Gastrocnemius medialis (tissue), 4 donors: ENCODE results near the gene WDR49.

Source experiments
- CTCF ChIP-seq, 5 experiments: fragments of 450-650 bp in 3 of 5; fragments of 200-600 bp in 2 of 5; sonication (generic) in 2 of 5; IDR thresholded peaks in 4 of 5; conservative IDR thresholded peaks in 1 of 5; 1 replicate in 4 of 5; 2 replicates in 1 of 5; pipeline ENCODE4 v1.5.1; 2016 to 2019; ENCODE audit warnings: antibody characterized with exemption in 5 of 5, mild to moderate bottlenecking in 3 of 5, moderate library complexity in 3 of 5
- POLR2A ChIP-seq, 2 donors: fragments of 450-650 bp; IDR thresholded peaks; one replicate each; pipeline ENCODE4 v1.6.1; 2017; ENCODE audit warnings: antibody characterized with exemption in 2 of 2, mild to moderate bottlenecking in 2 of 2, moderate library complexity in 2 of 2

DNA sequence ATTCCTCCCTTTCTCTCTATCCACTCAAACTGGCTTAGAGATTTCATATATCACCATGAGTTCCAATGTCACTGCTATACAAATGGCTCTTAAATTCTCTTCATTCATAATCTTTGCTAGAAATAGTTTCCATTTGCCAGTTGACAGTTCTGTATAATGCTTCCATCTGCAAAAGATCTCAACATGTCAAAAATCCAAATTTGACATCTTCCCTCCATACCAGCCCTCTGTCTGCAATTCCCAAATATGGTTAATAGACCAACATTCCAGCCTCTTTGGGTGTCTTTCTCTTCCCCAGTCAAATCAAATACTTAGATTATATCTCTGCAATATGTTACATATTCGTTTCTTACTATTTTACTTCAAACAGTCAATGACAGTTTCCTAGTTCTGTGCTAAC is 115.7 kb downstream of the WDR49 start:
- no peak for TF ChIP-seq CTCF (IDR thresholded peaks at IDR 0.05 in 4 of 5, conservative IDR thresholded peaks at IDR 0.05 in 1 of 5)
- TF ChIP-seq POLR2A (IDR thresholded peaks at IDR 0.05) = no peak
